Muscle of arm (tissue), 12 donors: ENCODE results near the gene SHLD1. TPM values are rescaled to one million over a fixed set of nuclear protein-coding genes. Genes with fewer than 3 reads are reported as not detected.
"Not testable (repeated sequence)": the region's sequence is repeated elsewhere in the genome, so short reads cannot be mapped to it uniquely, and the experiment has no call there.

Experiments
- DNase-seq: peaks from one replicate; pipeline ENCODE4 v3.0.0-alpha.2; 2013
- polyA plus RNA-seq, 12 donors: library from polyadenylated mRNA; unstranded; fragments of 120-200 nt; gene quantifications; one replicate each; pipeline ENCODE4 v1.2.1, GENCODE V29; 2013; ENCODE audit not compliant: insufficient read length in 12 of 12

The SHLD1 gene
- polyA plus RNA-seq, 12 donors = 3.2 to 21.2 (median 7.0) TPM; not detected in 1

GRCh38 chr20:5731753-5732366 is 18.3 kb upstream of the SHLD1 start:
- DNase-seq = no peak

GRCh38 chr20:5734602-5735001 is 15.6 kb upstream of the SHLD1 start:
- no peak for DNase-seq

- DNase-seq = peak; percentile 49
Measured at GRCh38 chr20:5735845-5736510, 14.2 kb upstream of the SHLD1 start.

- no peak for DNase-seq
Measured at GRCh38 chr20:5737619-5737953, 12.6 kb upstream of the SHLD1 start.

- no peak for DNase-seq
Measured at GRCh38 chr20:5737966-5738365, 12.2 kb upstream of the SHLD1 start.

- DNase-seq = not testable (repeated sequence)
Measured at GRCh38 chr20:5740643-5741042, 9.6 kb upstream of the SHLD1 start.

- DNase-seq = no peak
Measured at GRCh38 chr20:5741089-5741488, 9.1 kb upstream of the SHLD1 start.

GRCh38 chr20:5742041-5742440 is 8.2 kb upstream of the SHLD1 start:
- DNase-seq = no peak

- no peak for DNase-seq
Measured at GRCh38 chr20:5745416-5746030, 4.7 kb upstream of the SHLD1 start.

GRCh38 chr20:5746064-5746463 is 4.1 kb upstream of the SHLD1 start:
- DNase-seq = no peak

- no peak for DNase-seq
Measured at GRCh38 chr20:5748246-5748645, 2.0 kb upstream of the SHLD1 start.

- not testable (repeated sequence) for DNase-seq
Measured at GRCh38 chr20:5749512-5749951, 669 bp upstream of the SHLD1 start.

- DNase-seq = no peak
Measured at GRCh38 chr20:5751856-5752255, 1.7 kb downstream of the SHLD1 start.

- DNase-seq = no peak
Measured at GRCh38 chr20:5753814-5754213, 3.6 kb downstream of the SHLD1 start.

- no peak for DNase-seq
Measured at GRCh38 chr20:5757949-5758348, 7.7 kb downstream of the SHLD1 start.

- no peak for DNase-seq
Measured at GRCh38 chr20:5766085-5766764, 16.0 kb downstream of the SHLD1 start.

- DNase-seq = no peak
Measured at GRCh38 chr20:5767493-5768098, 17.4 kb downstream of the SHLD1 start.

GRCh38 chr20:5770231-5770986 is 20.2 kb downstream of the SHLD1 start:
- DNase-seq = no peak

GRCh38 chr20:5770987-5771318 is 20.8 kb downstream of the SHLD1 start:
- no peak for DNase-seq

GRCh38 chr20:5772704-5773103 is 22.5 kb downstream of the SHLD1 start:
- no peak for DNase-seq

- DNase-seq = no peak
Measured at GRCh38 chr20:5773589-5773988, 23.4 kb downstream of the SHLD1 start.

GRCh38 chr20:5776077-5776476 is 25.9 kb downstream of the SHLD1 start:
- no peak for DNase-seq
